IMR-90 (cell line): ENCODE results near the gene PSMD14.

Experiments used
- CTCF ChIP-seq: conservative IDR thresholded peaks from 2 replicates; pipeline ENCODE4 v1.5.1; 2012; ENCODE audit warnings: mild to moderate bottlenecking, low read depth, low read length, improper control_type of control experiment
- POLR2A ChIP-seq: IDR thresholded peaks from 2 replicates; pipeline ENCODE4 v1.6.1; 2012; ENCODE audit warnings: mild to moderate bottlenecking, low read depth, low read length
- RAD21 ChIP-seq: IDR thresholded peaks from 2 replicates; pipeline ENCODE4 v1.6.1; 2012; ENCODE audit warnings: low read length, improper control_type of control experiment
- RCOR1 ChIP-seq: IDR thresholded peaks from 2 replicates; pipeline ENCODE4 v1.6.1; 2012; ENCODE audit warnings: mild to moderate bottlenecking, low read length, improper control_type of control experiment; ENCODE audit not compliant: insufficient replicate concordance

GRCh38 chr2:161265874-161266273 lies 42.4 kb upstream of the PSMD14 start:
- TF ChIP-seq POLR2A = no peak
- no peak for TF ChIP-seq RCOR1
- no peak for TF ChIP-seq CTCF
- no peak for TF ChIP-seq RAD21
